HCT116 (cell line): Measurements from ENCODE around the gene DOCK7. TPM values are rescaled to one million over a fixed set of nuclear protein-coding genes. Genes with fewer than 3 reads are reported as not detected.

Experiments
- ATAC-seq: fragments of 200-7000 bp; cut with Tn5 transposase; 2 replicates; pipeline ENCODE4 v1.9.1; 2020; ENCODE audit warnings: mild to moderate bottlenecking, moderate library complexity
- BruUV-seq: library from RNA; stranded (reverse); fragments of 400-500 nt; replicated peaks from 2 replicates; lab custom pipeline; 2021; lab: Mats Ljungman, UMichigan
- CTCF ChIA-PET: fragments of 300-600 bp; sonication (Branson Sonifier 250); formaldehyde crosslinking; loops from one replicate; lab custom pipeline; 2021; ENCODE audit warnings: antibody characterized with exemption; lab: Charles Lee
- POLR2A ChIA-PET: fragments of 300-600, 350-600 bp; sonication (Branson Sonifier 250); formaldehyde crosslinking; loops from one replicate; lab custom pipeline; 2021; ENCODE audit warnings: antibody characterized with exemption; lab: Charles Lee
- RAD21 ChIA-PET, 2 experiments: fragments of 300-600 bp; sonication (Branson Sonifier 250); formaldehyde crosslinking; loops; one replicate each; lab custom pipeline; 2023; ENCODE audit warnings: low total read pairs in 2 of 2; ENCODE audit not compliant: uncharacterized antibody in 2 of 2, unreplicated experiment in 2 of 2, low non-redundant PET in 1 of 2; lab: Charles Lee
- DNase-seq: peaks from one replicate; pipeline ENCODE4 v3.0.0-alpha.2; 2010; ENCODE audit warnings: low read depth, low spot score
- H2AFZ ChIP-seq: fragments of 200-600 bp; shearing (Covaris generic), sonication (generic); 2 replicates; pipeline ENCODE4 v1.6.1; 2017; ENCODE audit warnings: low read depth, mixed run types, mixed read lengths, antibody characterized with exemption, low read length; ENCODE audit not compliant: poor library complexity, severe bottlenecking
- H3K27ac ChIP-seq: 2 replicates; pipeline ENCODE4 v1.5.1; 2012; ENCODE audit warnings: low read depth, low read length
- H3K27me3 ChIP-seq: fragments of 200-600 bp; sonication (generic); 2 replicates; pipeline ENCODE4 v1.6.1; 2016; ENCODE audit warnings: mixed run types, low read length, mixed read lengths; ENCODE audit not compliant: insufficient read depth
- H3K36me3 ChIP-seq, 2 experiments: fragments of 200-500 bp in 1 of 2; fragments of 200-600 bp in 1 of 2; sonication (Bioruptor generic) in 1 of 2; sonication (generic) in 1 of 2; 2 replicates each; pipeline versions ENCODE4 v1.5.1 to v1.6.1; 2014 to 2016; ENCODE audit warnings: low read length in 2 of 2, inconsistent platforms in 1 of 2, mixed read lengths in 1 of 2, mixed run types in 1 of 2; ENCODE audit not compliant: insufficient read depth in 2 of 2, control insufficient read depth in 1 of 2
- H3K4me1 ChIP-seq, 2 experiments: fragments of 200-600 bp in 1 of 2; sonication (generic) in 1 of 2; 2 replicates each; pipeline versions ENCODE4 v1.5.1 to v1.6.1; 2012 to 2017; ENCODE audit warnings: low read length in 2 of 2, inconsistent platforms in 1 of 2, mild to moderate bottlenecking in 1 of 2, mixed read lengths in 1 of 2, mixed run types in 1 of 2, moderate library complexity in 1 of 2; ENCODE audit not compliant: insufficient read depth in 2 of 2, control insufficient read depth in 1 of 2
- H3K4me2 ChIP-seq: fragments of 200-600 bp; sonication (generic); 2 replicates; pipeline ENCODE4 v1.6.1; 2017; ENCODE audit warnings: mixed run types, low read length, mixed read lengths
- H3K4me3 ChIP-seq, 2 experiments: fragments of 200-600 bp in 1 of 2; sonication (generic) in 1 of 2; replicated peaks in 1 of 2; 2 replicates each; pipeline ENCODE4 v1.5.1; 2011 to 2016; ENCODE audit warnings: low read length in 2 of 2, control low read depth in 1 of 2, low read depth in 1 of 2, mild to moderate bottlenecking in 1 of 2, mixed read lengths in 1 of 2, mixed run types in 1 of 2
- H3K79me2 ChIP-seq: fragments of 200-600 bp; sonication (generic); 2 replicates; pipeline ENCODE4 v1.6.1; 2017; ENCODE audit warnings: mild to moderate bottlenecking, mixed run types, low read length, moderate library complexity, mixed read lengths; ENCODE audit not compliant: insufficient read depth
- H3K9ac ChIP-seq: fragments of 200-600 bp; sonication (generic); 2 replicates; pipeline ENCODE4 v1.6.1; 2016; ENCODE audit warnings: low read length, mixed read lengths
- H3K9me2 ChIP-seq: fragments of 200-600 bp; sonication (generic), shearing (Covaris generic); 2 replicates; pipeline ENCODE4 v1.6.1; 2017; ENCODE audit warnings: mixed run types, mild to moderate bottlenecking, moderate library complexity; ENCODE audit not compliant: insufficient read depth
- H3K9me3 ChIP-seq, 2 experiments: fragments of 200-500 bp in 1 of 2; fragments of 200-600 bp in 1 of 2; sonication (Bioruptor generic) in 1 of 2; sonication (generic) in 1 of 2; 2 replicates each; pipeline ENCODE4 v1.6.1; 2014 to 2017; ENCODE audit warnings: low read length in 2 of 2, mixed read lengths in 2 of 2, inconsistent platforms in 1 of 2, low read depth in 1 of 2, mild to moderate bottlenecking in 1 of 2, mixed run types in 1 of 2, moderate library complexity in 1 of 2; ENCODE audit not compliant: control insufficient read depth in 1 of 2, insufficient read depth in 1 of 2
- H4K20me1 ChIP-seq: fragments of 200-600 bp; sonication (generic), shearing (Covaris generic); 2 replicates; pipeline ENCODE4 v1.6.1; 2017; ENCODE audit warnings: mixed run types, mild to moderate bottlenecking, moderate library complexity; ENCODE audit not compliant: insufficient read depth
- ATF3 ChIP-seq: IDR thresholded peaks from 2 replicates; pipeline ENCODE4 v1.6.1; 2012
- CBX3 ChIP-seq: IDR thresholded peaks from 2 replicates; pipeline ENCODE4 v1.6.1; 2012; ENCODE audit warnings: low read depth
- CEBPB ChIP-seq: IDR thresholded peaks from 2 replicates; pipeline ENCODE4 v1.6.1; 2012; ENCODE audit warnings: low read depth
- CTCF ChIP-seq, 3 experiments: fragments of 200-600 bp in 1 of 3; sonication (generic) in 1 of 3; IDR thresholded peaks in 2 of 3; conservative IDR thresholded peaks in 1 of 3; 2 replicates each; pipeline ENCODE4 v1.5.1; 2012 to 2017; ENCODE audit warnings: low read depth in 2 of 3, low read length in 2 of 3, antibody characterized with exemption in 1 of 3, borderline replicate concordance in 1 of 3, control low read depth in 1 of 3, mild to moderate bottlenecking in 1 of 3, mixed read lengths in 1 of 3, mixed run types in 1 of 3, moderate library complexity in 1 of 3; ENCODE audit not compliant: insufficient read depth in 1 of 3
- ELF1 ChIP-seq: IDR thresholded peaks from 2 replicates; pipeline ENCODE4 v1.6.1; 2012; ENCODE audit warnings: low read depth, borderline replicate concordance
- EZH2phosphoT487 ChIP-seq: fragments of 200-600 bp; IDR thresholded peaks from 2 replicates; pipeline ENCODE4 v1.6.1; 2018; ENCODE audit warnings: antibody characterized with exemption, borderline replicate concordance
- JUND ChIP-seq: IDR thresholded peaks from 2 replicates; pipeline ENCODE4 v1.6.1; 2012
- POLR2A ChIP-seq: IDR thresholded peaks from 2 replicates; pipeline ENCODE4 v1.7.0; 2011; ENCODE audit warnings: borderline replicate concordance; ENCODE audit not compliant: insufficient read depth, insufficient read length; ENCODE audit errors: extremely low read depth
- POLR2AphosphoS5 ChIP-seq: IDR thresholded peaks from 2 replicates; pipeline ENCODE4 v1.6.1; 2011; ENCODE audit warnings: mild to moderate bottlenecking, low read depth, low read length, moderate library complexity
- RAD21 ChIP-seq: IDR thresholded peaks from 2 replicates; pipeline ENCODE4 v1.6.1; 2012; ENCODE audit warnings: low read depth, mild to moderate bottlenecking
- REST ChIP-seq: IDR thresholded peaks from 2 replicates; pipeline ENCODE4 v1.6.1; 2012; ENCODE audit warnings: low read depth
- SIN3A ChIP-seq: IDR thresholded peaks from 2 replicates; pipeline ENCODE4 v1.6.1; 2012; ENCODE audit warnings: low read depth
- SP1 ChIP-seq: IDR thresholded peaks from 2 replicates; pipeline ENCODE4 v1.6.1; 2012; ENCODE audit warnings: low read depth
- SRF ChIP-seq: IDR thresholded peaks from 2 replicates; pipeline ENCODE4 v1.6.1; 2012; ENCODE audit warnings: low read depth
- ZBTB33 ChIP-seq: IDR thresholded peaks from 2 replicates; pipeline ENCODE4 v1.6.1; 2011; ENCODE audit warnings: mild to moderate bottlenecking, low read length, moderate library complexity; ENCODE audit not compliant: insufficient replicate concordance; ENCODE audit errors: extremely low read depth
- ZFX ChIP-seq: fragments of 450-650 bp; IDR thresholded peaks from 2 replicates; pipeline ENCODE4 v1.6.1; 2017
- ZNF274 ChIP-seq: fragments of 200-500 bp; sonication (Bioruptor generic); IDR thresholded peaks from 2 replicates; pipeline ENCODE4 v1.6.1; 2014; ENCODE audit warnings: mild to moderate bottlenecking, low read depth, low read length, inconsistent platforms
- intact Hi-C: fragments of 100-400 bp; cut with micrococcal nuclease; formaldehyde crosslinking; loops from 2 replicates; pipeline ENCODE4 v1.10.0; 2022
- total RNA-seq: library from RNA; stranded (reverse); gene quantifications from one replicate; pipeline ENCODE4 v1.2.1, GENCODE V29; 2021; ENCODE audit not compliant: unreplicated experiment

The DOCK7 gene
- total RNA-seq, 1 experiment from 2014 or later, result 49.0 TPM

- TF ChIP-seq CEBPB (no peak), ZNF274 (no peak), JUND (no peak), SIN3A (no peak), CBX3 (no peak), ZFX (no peak), POLR2AphosphoS5 (no peak), CTCF (IDR thresholded peaks at IDR 0.05 in 2 of 3, conservative IDR thresholded peaks at IDR 0.05 in 1 of 3; ENCODE audit: borderline replicate concordance in 1 of 3, insufficient read depth in 1 of 3, low read depth in 2 of 3, low read length in 2 of 3) (no peak), REST (no peak), EZH2phosphoT487 (no peak), SP1 (no peak), ELF1 (no peak), POLR2A (no peak), ZBTB33 (no peak), ATF3 (no peak), RAD21 (no peak), SRF (no peak)
- BruUV-seq, result no TSS peak
- no peak overlapping the region for H2AFZ ChIP-seq
- H3K27ac ChIP-seq, result no peak overlapping the region
- ATAC-seq, result no peak
- no peaks in the 10 kb centered on the region for H3K27me3 ChIP-seq
- no peaks in the 10 kb centered on the region for H3K9me3 ChIP-seq
- ChIA-PET CTCF (no interaction called here), POLR2A (no interaction called here), RAD21 (interaction anchor here in 1 of 2 experiments (0.5 kb wide), 1 partner anchor 303 kb away, joined by 3 read pairs; no protein-coding TSS in a partner anchor)
- H3K36me3 ChIP-seq, result peaks cover 36 to 39% of the 10 kb centered on the region in 2 experiments
- no peak overlapping the region for H3K4me3 ChIP-seq
- no peak overlapping the region for H3K9ac ChIP-seq
- intact Hi-C loops, result no loop called here
- no peaks in the 10 kb centered on the region for H3K4me1 ChIP-seq
- H4K20me1 ChIP-seq, result peaks cover 16% of the 10 kb centered on the region; the same call in 1 of the 2 replicates
- no peak overlapping the region for H3K4me2 ChIP-seq
- DNase-seq, result no peak
- H3K79me2 ChIP-seq, result peaks cover 50% of the 10 kb centered on the region
- no peaks in the 10 kb centered on the region for H3K9me2 ChIP-seq
These were observed 237.9 kb downstream of the DOCK7 start for GRCh38 chr1:62450301-62450700.
